NCI-H2196 (cell line): ENCODE results near the gene CRAMP1.
"Not testable (repeated sequence)": the region's sequence is repeated elsewhere in the genome, so short reads cannot be mapped to it uniquely, and the experiment has no call there.

ENCODE experiments used
- DNase-seq: peaks from one replicate; lab custom pipeline; 2025; ENCODE audit not compliant: unreplicated experiment; lab: John Stamatoyannopoulos, UW

Gene CRAMP1

DNA sequence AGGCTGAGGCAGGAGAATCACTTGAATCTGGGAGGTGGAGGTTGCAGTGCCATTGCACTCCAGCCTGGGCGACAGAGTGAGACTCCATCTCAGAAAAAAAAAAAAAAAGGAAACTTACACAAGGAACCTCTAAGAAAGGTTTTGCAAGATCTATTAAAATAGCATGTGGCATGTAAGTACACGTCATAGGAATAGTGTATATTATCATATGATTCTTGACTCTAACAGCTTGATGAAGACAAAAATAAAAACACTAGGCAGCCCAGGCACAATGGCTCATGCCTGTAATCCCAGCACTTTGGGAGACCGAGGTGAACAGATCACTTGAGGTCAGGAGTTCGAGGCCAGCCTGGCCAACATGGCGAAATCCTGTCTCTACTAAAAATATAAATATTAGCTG is 16.6 kb upstream of the CRAMP1 start:
- DNase-seq, result not testable (repeated sequence)

DNA sequence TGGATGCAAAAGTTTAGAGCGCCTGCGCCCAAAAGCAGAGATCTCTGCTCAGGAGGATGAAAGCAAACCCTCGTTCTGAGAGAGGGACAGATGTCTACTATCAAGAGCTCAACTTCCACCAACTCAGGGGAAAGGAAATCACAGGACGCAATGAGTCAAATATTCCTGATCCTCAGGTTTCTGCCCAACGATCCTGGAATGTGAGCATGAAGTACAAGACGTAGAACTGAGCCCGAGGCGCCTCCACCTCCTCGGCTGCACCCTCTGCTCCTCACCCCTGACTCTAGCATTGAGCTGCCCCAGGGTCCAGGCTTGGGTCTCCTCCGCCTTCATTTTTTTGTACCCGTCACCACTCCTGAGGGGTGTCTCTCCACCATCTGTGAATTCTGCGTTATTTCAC is 15.6 kb upstream of the CRAMP1 start:
- no peak for DNase-seq

GRCh38 chr16:1597154-1597553 is 15.0 kb upstream of the CRAMP1 start:
- DNase-seq, result no peak

GRCh38 chr16:1601031-1601430 is 11.1 kb upstream of the CRAMP1 start:
- DNase-seq, result no peak

- no peak for DNase-seq
Observed at GRCh38 chr16:1601489-1601888, 10.7 kb upstream of the CRAMP1 start.

DNA sequence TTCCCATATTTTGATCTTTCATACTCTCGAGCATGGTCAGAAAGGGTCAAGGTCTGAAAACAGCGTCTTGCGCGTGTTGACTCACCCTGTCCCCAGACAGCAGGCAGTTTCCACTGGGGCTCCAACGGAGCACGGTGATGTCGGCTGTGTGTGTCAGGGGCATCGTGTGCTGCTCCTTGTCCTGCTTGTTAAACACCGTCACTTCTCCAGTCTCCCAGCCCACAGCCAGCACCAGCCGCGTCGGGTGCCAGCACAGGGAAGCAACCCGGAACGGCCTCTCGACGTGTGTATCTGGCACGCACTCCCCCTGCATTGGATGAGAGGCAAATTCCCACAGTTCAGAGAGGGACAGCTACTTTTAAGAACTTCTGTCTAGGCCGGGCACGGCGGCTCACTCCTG is 9.9 kb upstream of the CRAMP1 start:
- DNase-seq, result no peak

DNA sequence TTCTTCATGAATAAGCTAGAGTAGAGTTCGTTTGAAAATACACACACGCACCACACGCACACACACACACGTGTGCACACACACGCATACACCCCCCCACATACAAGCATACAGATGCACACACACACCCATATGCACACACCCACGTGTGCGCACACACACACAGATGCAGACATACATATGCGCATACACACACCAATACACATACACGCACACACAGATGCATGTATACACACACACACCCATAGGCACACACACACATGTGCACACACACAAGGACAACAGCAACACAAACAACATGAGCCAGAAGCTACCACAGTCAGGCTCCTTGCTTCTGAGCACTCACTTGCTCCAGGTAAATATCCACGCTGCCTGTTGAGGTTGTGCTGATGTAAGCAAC is 5.4 kb upstream of the CRAMP1 start:
- no peak for DNase-seq

DNA sequence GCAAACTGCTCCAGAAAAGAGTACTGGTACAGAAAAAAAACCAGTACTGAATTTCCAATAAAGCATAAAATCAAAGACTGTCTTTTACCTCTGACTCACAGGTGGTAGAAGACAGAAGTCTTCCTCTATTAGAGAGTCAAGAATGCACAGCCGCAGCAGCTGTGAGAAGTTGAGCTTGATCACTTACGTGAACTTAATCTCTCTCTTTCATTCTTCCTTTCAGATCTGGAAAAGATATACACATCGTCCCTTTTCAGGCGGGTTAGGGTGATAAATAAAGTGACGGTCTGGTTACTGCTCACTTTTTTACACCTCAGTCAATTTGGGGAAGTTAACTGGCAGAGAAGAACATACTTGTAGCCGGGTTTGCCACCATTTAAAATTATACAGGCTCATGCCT is 4.2 kb upstream of the CRAMP1 start:
- DNase-seq, result no peak

DNA sequence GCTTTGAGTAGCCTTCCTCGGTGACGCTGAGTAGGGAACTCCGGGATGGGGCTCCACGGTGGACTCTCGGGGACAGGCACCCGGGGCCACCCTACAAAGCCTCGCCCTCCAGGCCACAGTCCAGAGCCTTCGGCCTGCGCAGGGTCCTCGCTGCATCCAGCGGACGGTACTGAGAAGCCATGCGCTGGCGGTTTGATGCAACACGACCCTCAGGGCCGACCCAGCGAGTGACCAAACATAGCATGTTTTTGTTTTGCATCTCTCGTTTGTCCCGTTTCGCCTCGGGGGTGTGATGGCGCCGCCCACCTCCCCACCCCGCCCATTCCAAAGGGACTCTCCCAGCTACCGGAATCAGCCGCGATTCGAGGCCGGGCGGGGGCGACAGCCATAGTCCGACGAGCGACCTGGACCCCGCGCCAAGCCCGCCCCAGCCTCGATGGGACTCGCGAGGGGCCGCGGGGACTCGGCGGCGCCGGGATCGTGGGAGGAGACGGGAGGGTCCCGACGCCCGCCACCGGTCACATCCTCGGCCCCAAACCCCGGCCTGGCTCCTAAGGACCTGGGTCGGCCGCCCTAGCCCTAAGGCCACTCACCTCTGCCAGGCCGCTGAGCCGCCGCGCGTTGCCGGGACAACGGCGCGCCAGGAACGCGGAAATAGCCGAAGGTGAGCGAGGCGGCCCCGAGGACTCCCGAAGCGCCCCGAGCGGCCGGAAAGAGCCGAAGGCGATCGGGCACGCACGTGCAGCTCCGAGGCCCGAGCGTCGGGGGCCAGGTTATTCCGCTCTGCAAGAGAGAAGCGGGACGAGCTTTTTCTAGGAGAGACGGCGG is 1.9 kb upstream of the CRAMP1 start:
- peak; percentile 97 for DNase-seq

- DNase-seq, result no peak
Observed at GRCh38 chr16:1610899-1611632, 1.1 kb upstream of the CRAMP1 start.

GRCh38 chr16:1613211-1613622 is 1.1 kb downstream of the CRAMP1 start:
- no peak for DNase-seq

DNA sequence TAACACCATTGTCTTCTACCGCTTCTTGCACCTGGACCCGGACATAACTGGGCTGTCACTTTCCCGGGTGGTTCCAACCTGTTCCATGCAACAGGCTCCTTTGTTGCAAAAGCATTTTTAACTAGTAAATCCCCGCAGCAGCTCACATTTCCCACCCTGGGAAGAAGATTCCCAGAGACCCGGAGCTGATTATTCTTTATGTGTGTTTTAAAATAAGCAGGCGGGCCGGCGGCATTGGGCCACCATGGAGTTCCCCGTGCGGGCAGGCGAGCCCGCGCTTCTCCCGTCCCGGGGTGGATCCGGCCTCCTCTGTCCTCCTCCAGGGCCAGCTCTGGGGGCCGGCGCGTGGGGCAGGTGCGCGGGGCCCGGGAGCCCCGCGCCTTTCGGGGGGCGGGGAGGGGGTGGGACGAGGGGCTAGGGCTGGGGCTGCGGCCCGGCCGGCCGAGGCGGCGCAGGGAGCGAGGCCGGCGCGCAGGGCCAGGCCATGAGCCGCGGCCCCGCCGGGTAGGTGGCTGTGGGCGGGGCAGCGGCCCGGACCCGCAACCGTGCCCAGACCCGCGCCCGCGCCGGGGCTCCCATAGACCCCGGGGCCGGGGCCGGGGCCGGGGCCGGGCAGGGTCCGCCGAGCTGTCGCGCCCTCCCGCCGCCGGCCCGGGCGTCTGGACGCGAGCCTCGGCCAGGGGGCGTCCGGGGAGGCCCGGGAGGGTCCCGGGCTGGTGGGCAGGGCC is 1.7 kb downstream of the CRAMP1 start:
- DNase-seq, result no peak

DNA sequence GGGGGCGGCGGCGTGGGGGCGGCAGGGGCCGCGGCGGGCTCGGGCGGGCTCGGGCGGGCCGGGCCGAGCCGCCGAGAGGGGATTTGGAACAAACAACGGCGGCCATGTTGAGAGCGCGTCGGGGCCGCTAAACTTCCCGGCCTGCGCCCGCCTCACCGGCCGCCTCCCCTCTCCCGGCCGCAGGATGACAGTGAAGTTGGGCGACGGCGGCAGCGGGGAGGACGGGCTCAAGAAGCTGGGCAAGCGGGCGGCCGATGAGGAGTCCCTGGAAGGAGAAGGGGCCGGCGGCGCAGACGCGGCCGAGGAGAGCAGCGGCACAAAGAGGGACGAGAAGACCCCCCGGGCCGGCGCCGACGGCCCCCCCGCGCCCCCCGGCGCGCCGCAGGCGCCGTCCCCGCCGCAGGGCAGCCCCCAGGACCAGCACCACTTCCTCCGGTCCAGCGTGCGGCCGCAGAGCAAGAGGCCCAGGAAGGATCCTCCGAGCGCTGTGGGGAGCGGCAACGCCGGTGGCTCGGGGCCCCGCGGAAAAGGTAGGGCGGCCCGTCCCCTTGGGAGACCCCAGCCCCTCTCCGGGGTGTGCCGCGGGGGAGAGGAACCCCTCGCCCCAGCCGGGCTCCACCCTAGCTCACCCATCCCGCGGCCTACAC is 2.4 kb downstream of the CRAMP1 start:
- no peak for DNase-seq

- no peak for DNase-seq
Observed at GRCh38 chr16:1615761-1616160, 3.6 kb downstream of the CRAMP1 start.

DNA sequence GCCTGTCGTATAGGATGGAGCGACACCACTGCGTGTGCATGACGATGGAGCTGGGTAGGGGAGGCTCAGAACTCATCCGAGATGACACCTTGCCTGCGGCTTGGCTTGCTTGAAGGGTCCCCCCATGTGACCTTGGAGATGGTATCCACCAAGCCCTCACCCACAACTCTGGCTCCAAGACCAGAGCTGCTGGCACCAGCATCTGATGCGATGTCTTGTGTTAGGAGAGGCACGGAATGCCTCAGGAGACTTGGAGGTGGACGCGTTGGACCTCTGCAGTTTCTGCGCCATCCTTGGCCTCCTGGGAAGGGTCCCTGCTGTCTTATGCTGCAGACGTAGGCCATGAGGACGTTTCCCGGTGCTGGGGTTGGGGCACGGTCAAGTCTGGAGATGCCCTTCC is 7.8 kb downstream of the CRAMP1 start:
- no peak for DNase-seq

GRCh38 chr16:1620391-1620790 is 8.2 kb downstream of the CRAMP1 start:
- DNase-seq, result no peak

DNA sequence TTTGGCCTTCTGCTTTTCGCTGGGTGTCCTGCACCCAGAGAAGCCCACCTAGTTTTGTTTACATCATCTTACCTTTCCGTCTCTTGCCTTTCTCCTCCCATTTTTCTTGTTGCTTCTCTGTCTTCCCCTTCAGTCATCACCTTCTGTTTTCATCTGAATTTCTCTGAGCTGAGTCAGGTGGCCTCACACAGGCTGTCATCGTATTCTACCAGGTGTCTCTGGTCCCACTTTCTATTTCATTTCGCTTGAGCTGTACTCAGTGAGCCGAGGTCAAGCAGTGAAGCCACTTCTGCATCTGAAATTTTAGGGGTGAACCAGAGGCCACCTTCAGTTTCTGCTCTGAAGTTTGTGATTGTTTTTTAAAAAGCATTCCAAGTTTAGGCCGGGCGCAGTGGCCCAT is 9.7 kb downstream of the CRAMP1 start:
- no peak for DNase-seq

GRCh38 chr16:1626327-1626726 is 14.2 kb downstream of the CRAMP1 start:
- DNase-seq, result no peak

GRCh38 chr16:1626776-1627175 is 14.6 kb downstream of the CRAMP1 start:
- DNase-seq, result no peak

GRCh38 chr16:1630450-1631213 is 18.5 kb downstream of the CRAMP1 start:
- DNase-seq, result no peak

- DNase-seq, result no peak
Observed at GRCh38 chr16:1631230-1631629, 19.1 kb downstream of the CRAMP1 start.
